Measurements from ENCODE around the gene ADGRB2.

GRCh38 chr1:31768939-31769704, 5.0 kb upstream of the ADGRB2 start:
- TF ChIP-seq EZH2 (IDR thresholded peaks at IDR 0.05; ENCODE audit: insufficient read depth, poor library complexity, severe bottlenecking), result no peak
- no peak for TF ChIP-seq EZH2phosphoT487 (IDR thresholded peaks at IDR 0.05; ENCODE audit: insufficient read depth, low read depth)

Data from GM23248 (cell line).